Sigmoid colon (tissue), 7 donors: ENCODE results near the gene MAPK7. TPM values are rescaled to one million over a fixed set of nuclear protein-coding genes. Genes with fewer than 3 reads are reported as not detected.

Experiments used
- DNase-seq: peaks from one replicate; pipeline ENCODE4 v3.0.0-alpha.2; 2019
- H3K27ac ChIP-seq, 4 donors: fragments of 200-600 bp; sonication (generic); one replicate each; pipeline ENCODE4 v1.5.1; 2016 to 2019; ENCODE audit warnings: mild to moderate bottlenecking in 1 of 4
- H3K27me3 ChIP-seq, 3 donors: fragments of 200-600 bp; sonication (generic); one replicate each; pipeline ENCODE4 v1.5.1; 2019; ENCODE audit warnings: mild to moderate bottlenecking in 1 of 3
- H3K36me3 ChIP-seq, 4 donors: fragments of 200-600 bp; sonication (generic); one replicate each; pipeline ENCODE4 v1.5.1; 2016 to 2019
- H3K4me1 ChIP-seq, 4 donors: fragments of 200-600 bp; sonication (generic); one replicate each; pipeline ENCODE4 v1.5.1; 2017 to 2019
- H3K4me3 ChIP-seq, 4 donors: fragments of 200-600 bp; sonication (generic); one replicate each; pipeline ENCODE4 v1.5.1; 2017 to 2019; ENCODE audit warnings: mild to moderate bottlenecking in 2 of 4, moderate library complexity in 1 of 4
- H3K9me3 ChIP-seq, 4 donors: fragments of 200-600 bp in 3 of 4; sonication (generic) in 3 of 4; one replicate each; pipeline versions ENCODE4 v1.5.1 to v1.6.1; 2013 to 2019
- EP300 ChIP-seq, 4 donors: sonication (generic); formaldehyde crosslinking; IDR thresholded peaks; one replicate each; pipeline ENCODE4 v1.6.1; 2017; ENCODE audit warnings: antibody characterized with exemption in 4 of 4
- POLR2A ChIP-seq, 2 donors: fragments of 450-650 bp; IDR thresholded peaks; one replicate each; pipeline ENCODE4 v1.6.1; 2016; ENCODE audit warnings: antibody characterized with exemption in 2 of 2, mild to moderate bottlenecking in 2 of 2, moderate library complexity in 2 of 2
- POLR2AphosphoS5 ChIP-seq, 4 donors: sonication (generic); formaldehyde crosslinking; IDR thresholded peaks; one replicate each; pipeline ENCODE4 v1.6.1; 2017; ENCODE audit warnings: antibody characterized with exemption in 4 of 4
- WGBS, 2 donors: extraction: QIAGEN DNeasy Blood & Tissue Kit; methylation state at CpG; one replicate each; pipeline ENCODE4 v1.1.7; 2013; 5-methylcytosine and 5-hydroxymethylcytosine counted together
- intact Hi-C: fragments of 100-400 bp; cut with DNase I; formaldehyde crosslinking; loops from one replicate; pipeline ENCODE4 v1.15.1; 2023
- polyA plus RNA-seq, 3 donors: library from polyadenylated mRNA; stranded (reverse); fragments of 200-250 nt; gene quantifications; one replicate each; pipeline ENCODE4 v1.2.3, GENCODE V29; 2013
- total RNA-seq, 4 donors: library from RNA; depleted of rRNA; stranded (reverse); fragments of >200 nt; gene quantifications; one replicate each; pipeline ENCODE4 v1.1.0, GENCODE V29; 2016
- TF ChIP-seq, protein P1 (sequence below), 4 experiments: fragments of 450-650 bp in 3 of 4; fragments of 200-600 bp in 1 of 4; IDR thresholded peaks; one replicate each; pipeline ENCODE4 v1.5.1; 2016 to 2019; ENCODE audit warnings: antibody characterized with exemption in 4 of 4, mild to moderate bottlenecking in 3 of 4, moderate library complexity in 2 of 4
- donor health status: healthy with polysubstance abuse.
- donor health status: Bipolar disorder and iron deficiency.
- donor health status: healthy.

Gene MAPK7
- total and polyA plus RNA-seq, 7 donors: 18.3 to 45.7 (median 28.5) TPM

DNA sequence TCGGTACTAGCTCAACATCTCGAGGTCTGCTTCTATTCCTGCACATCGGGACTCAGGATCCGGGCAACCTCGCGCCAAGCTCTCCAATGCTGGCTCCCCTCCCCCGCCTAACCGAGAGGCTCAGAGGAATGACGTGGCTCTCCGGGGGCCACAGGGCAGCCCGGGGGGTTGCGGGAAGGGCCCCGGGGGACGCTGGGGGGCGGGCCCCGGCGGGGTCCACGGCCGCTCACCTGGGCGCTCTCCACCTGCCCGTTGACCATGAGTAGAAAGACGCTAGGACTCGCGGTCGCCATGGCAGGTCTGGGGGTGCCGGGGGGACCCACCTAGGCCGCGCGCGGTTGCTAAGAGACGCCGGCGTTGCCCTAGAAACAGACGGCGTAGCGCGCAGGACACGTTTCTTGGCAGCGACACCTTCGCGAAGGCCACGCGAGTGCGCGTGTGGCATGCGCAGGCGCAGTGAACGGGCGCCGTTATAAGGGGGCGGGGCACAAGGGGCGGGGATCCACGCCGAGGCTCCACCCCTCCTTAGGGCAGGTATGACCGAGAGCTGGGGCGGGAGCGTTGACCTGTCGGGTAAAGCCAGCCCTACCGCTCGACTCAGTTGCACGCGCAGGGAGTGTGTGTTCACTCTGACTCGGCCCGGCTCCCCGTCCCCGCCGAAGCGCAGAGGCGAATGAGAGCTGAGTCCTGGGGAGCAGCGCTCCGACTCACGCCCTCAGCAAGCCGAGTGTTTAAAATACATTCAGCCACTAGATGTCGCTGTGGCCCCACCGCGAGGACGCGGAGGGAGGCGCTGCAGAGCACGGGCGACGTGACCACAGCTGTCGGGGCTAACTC, 15.8 kb upstream of the MAPK7 start, which contains the start of gene B9D1:
B9D1 (minus strand) TSS at position 447 of the 837 bp plus-strand sequence; CDS start at position 293, 154 bp downstream.
- intact Hi-C loops: loop anchor here (1.0 to 5.0 kb wide), 6 partner anchors 15 to 400 kb away; partner anchors contain the start of genes ALDH3A2 and RNF112
- peak within 1 kb of the TSS; percentile 85 to 91 (median 88) for H3K27ac ChIP-seq
- peak; percentile 97 for DNase-seq
- peak within 1 kb of the TSS; percentile 65 to 83 (median 78) for H3K4me3 ChIP-seq
- no peaks in the 10 kb centered on the region for H3K9me3 ChIP-seq
- H3K4me1 ChIP-seq: peaks cover 0 to 20% (median 17%) of the 10 kb centered on the region in 4 donors
- WGBS, 2 donors: 0% methylated on average over 83 of the region's 83 CpGs
- TF ChIP-seq EP300 (IDR thresholded peaks at IDR 0.05): peak in 2 of 4 donors; percentile 6 to 26
- TF ChIP-seq POLR2A (IDR thresholded peaks at IDR 0.05): no peak
- peak; percentile 47 to 77 (median 70) for TF ChIP-seq POLR2AphosphoS5 (IDR thresholded peaks at IDR 0.05)
- TF ChIP-seq, protein P1, sequence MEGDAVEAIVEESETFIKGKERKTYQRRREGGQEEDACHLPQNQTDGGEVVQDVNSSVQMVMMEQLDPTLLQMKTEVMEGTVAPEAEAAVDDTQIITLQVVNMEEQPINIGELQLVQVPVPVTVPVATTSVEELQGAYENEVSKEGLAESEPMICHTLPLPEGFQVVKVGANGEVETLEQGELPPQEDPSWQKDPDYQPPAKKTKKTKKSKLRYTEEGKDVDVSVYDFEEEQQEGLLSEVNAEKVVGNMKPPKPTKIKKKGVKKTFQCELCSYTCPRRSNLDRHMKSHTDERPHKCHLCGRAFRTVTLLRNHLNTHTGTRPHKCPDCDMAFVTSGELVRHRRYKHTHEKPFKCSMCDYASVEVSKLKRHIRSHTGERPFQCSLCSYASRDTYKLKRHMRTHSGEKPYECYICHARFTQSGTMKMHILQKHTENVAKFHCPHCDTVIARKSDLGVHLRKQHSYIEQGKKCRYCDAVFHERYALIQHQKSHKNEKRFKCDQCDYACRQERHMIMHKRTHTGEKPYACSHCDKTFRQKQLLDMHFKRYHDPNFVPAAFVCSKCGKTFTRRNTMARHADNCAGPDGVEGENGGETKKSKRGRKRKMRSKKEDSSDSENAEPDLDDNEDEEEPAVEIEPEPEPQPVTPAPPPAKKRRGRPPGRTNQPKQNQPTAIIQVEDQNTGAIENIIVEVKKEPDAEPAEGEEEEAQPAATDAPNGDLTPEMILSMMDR (IDR thresholded peaks at IDR 0.05): peak; percentile 97 to 100 (median 98)
- H3K36me3 ChIP-seq: peaks cover 0 to 12% (median 2%) of the 10 kb centered on the region in 4 donors
- H3K27me3 ChIP-seq: no peaks in the 10 kb centered on the region

DNA sequence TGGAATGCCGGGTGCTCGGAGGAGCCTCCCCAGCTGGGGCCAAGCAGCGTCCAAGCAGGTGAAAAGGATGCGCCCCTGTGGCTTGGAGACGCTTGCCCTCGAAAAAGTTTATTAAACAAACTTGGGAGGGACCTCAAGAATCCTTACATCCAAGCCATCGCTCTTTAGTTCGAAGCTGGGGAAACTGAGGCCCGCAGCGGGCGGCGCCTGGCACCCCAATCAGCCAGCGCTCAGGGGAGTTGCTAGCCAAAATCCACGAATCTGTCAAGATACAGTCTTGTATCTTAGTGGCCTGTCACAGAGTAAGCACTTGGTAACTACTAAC, 15.2 kb upstream of the MAPK7 start:
- peak overlapping the region; percentile 85 to 91 (median 88) for H3K27ac ChIP-seq
- WGBS, 2 donors: 25 to 31% methylated on average over 14 of the region's 14 CpGs

DNA sequence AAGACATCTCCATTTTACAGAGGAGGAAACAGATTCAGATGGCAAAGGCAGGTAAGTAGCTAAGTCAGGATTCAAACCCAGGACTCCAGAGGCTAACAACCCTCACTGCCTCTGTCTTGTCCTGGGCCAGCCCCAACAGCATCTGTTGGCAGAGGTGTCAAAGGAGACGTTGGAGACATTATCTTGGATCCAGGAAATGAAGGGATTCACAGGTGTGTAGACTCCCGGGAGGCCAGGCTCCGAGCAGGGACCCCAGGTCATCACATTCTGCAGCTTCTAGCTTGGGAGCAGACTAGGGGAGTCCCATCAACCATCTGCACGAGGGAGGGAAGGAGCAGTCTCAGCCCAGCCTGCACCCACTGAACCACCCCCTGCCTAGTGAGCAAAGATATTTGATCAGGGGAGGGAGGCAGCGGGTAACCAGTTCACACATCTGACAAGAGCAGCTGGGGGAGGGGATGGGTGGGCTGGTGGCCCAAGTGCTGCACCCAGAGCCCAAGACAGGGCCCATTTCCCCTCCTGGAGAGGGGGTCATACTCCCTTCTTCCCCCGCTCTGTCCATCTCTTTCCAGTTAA, 14.8 kb upstream of the MAPK7 start:
- intact Hi-C loops: loop anchor here (1.0 to 5.0 kb wide), 5 partner anchors 49 to 399 kb away; partner anchors contain the start of genes ALDH3A2 and RNF112
- WGBS, 2 donors: 44 to 69% methylated on average over 6 of the region's 6 CpGs
- peak; percentile 56 for DNase-seq

More for the DNA sequence above, 15.2 kb upstream of the MAPK7 start:
- no peaks in the 10 kb centered on the region for H3K9me3 ChIP-seq
- peaks cover 0 to 7% (median 2%) of the 10 kb centered on the region in 4 donors for H3K36me3 ChIP-seq
- TF ChIP-seq POLR2A (IDR thresholded peaks at IDR 0.05) (no peak), POLR2AphosphoS5 (IDR thresholded peaks at IDR 0.05) (no peak), EP300 (IDR thresholded peaks at IDR 0.05) (no peak)
- TF ChIP-seq, protein P1 (IDR thresholded peaks at IDR 0.05): no peak
- H3K4me1 ChIP-seq: peaks cover 0 to 20% (median 17%) of the 10 kb centered on the region in 4 donors
- H3K4me3 ChIP-seq: peak overlapping the region; percentile 65 to 83 (median 78)
- DNase-seq: no peak
- intact Hi-C loops: loop anchor here (1.0 to 5.0 kb wide), 5 partner anchors 49 to 399 kb away; partner anchors contain the start of genes ALDH3A2 and RNF112
- no peaks in the 10 kb centered on the region for H3K27me3 ChIP-seq

More for the DNA sequence above, 14.8 kb upstream of the MAPK7 start:
- H3K36me3 ChIP-seq: peaks cover 0 to 4% (median under 1%) of the 10 kb centered on the region in 4 donors
- no peak overlapping the region for H3K4me3 ChIP-seq
- peaks cover 0 to 20% (median 17%) of the 10 kb centered on the region in 4 donors for H3K4me1 ChIP-seq
- TF ChIP-seq EP300 (IDR thresholded peaks at IDR 0.05): no peak
- TF ChIP-seq, protein P1 (IDR thresholded peaks at IDR 0.05): no peak
- TF ChIP-seq POLR2A (IDR thresholded peaks at IDR 0.05): no peak
- TF ChIP-seq POLR2AphosphoS5 (IDR thresholded peaks at IDR 0.05): no peak
- H3K9me3 ChIP-seq: no peaks in the 10 kb centered on the region
- peak overlapping the region in 2 of 4 donors; percentile 88 to 91 for H3K27ac ChIP-seq
- no peaks in the 10 kb centered on the region for H3K27me3 ChIP-seq
